ENCODE data around the gene GRIK2. TPM values are rescaled to one million over a fixed set of nuclear protein-coding genes. Genes with fewer than 3 reads are reported as not detected.

GRIK2 gene
- total RNA-seq, 6 experiments from 2014 or later = 25.0 to 33.3 (median 28.3) TPM

- 0 out of 2 replicates have a peak, but pooled peaks cover 4% of the 10 kb centered on the region for H3K36me3 Mint-ChIP-seq (ENCODE audit: low read depth)
- no peaks in the 10 kb centered on the region; the same call in 1 of the 2 replicates for H3K9me3 Mint-ChIP-seq
- DNase-seq = no peak
- peak; percentile 53 for TF ChIP-seq CTCF (IDR thresholded peaks at IDR 0.05)
- no peak overlapping the region for H3K4me3 Mint-ChIP-seq
- no peaks in the 10 kb centered on the region for H3K4me1 Mint-ChIP-seq (ENCODE audit: low read depth)
- peaks cover 1% of the 10 kb centered on the region for H3K27me3 Mint-ChIP-seq (ENCODE audit: insufficient read depth)
- no peak overlapping the region for H3K27ac Mint-ChIP-seq
Observed at GRCh38 chr6:102114402-102114801, 720.9 kb downstream of the GRIK2 start.

GRCh38 chr6:102115911-102116310 lies 722.4 kb downstream of the GRIK2 start:
- DNase-seq = no peak
- TF ChIP-seq CTCF (IDR thresholded peaks at IDR 0.05) = no peak
- Mint-ChIP-seq H3K36me3 (ENCODE audit: low read depth) (0 out of 2 replicates have a peak, but pooled peaks cover 4% of the 10 kb centered on the region), H3K27ac (no peak overlapping the region), H3K27me3 (ENCODE audit: insufficient read depth) (peaks cover 1% of the 10 kb centered on the region), H3K4me1 (ENCODE audit: low read depth) (no peaks in the 10 kb centered on the region; the same call in 1 of the 2 replicates), H3K4me3 (no peak overlapping the region), H3K9me3 (no peaks in the 10 kb centered on the region; the same call in 1 of the 2 replicates)

GRCh38 chr6:102118034-102118433 lies 724.5 kb downstream of the GRIK2 start:
- peaks cover 1% of the 10 kb centered on the region; the same call in 1 of the 2 replicates for H3K27me3 Mint-ChIP-seq (ENCODE audit: insufficient read depth)
- H3K27ac Mint-ChIP-seq = no peak overlapping the region
- no peaks in the 10 kb centered on the region for H3K36me3 Mint-ChIP-seq (ENCODE audit: low read depth)
- DNase-seq = no peak
- H3K4me3 Mint-ChIP-seq = no peak overlapping the region
- no peaks in the 10 kb centered on the region for H3K9me3 Mint-ChIP-seq
- no peak for TF ChIP-seq CTCF (IDR thresholded peaks at IDR 0.05)
- H3K4me1 Mint-ChIP-seq (ENCODE audit: low read depth) = peaks cover 13% of the 10 kb centered on the region; the same call in 1 of the 2 replicates
